Astrocyte (in vitro differentiated cells and primary cell): ENCODE measurements around the gene ABHD17A. TPM values are rescaled to one million over a fixed set of nuclear protein-coding genes. Genes with fewer than 3 reads are reported as not detected.

ENCODE experiments used
- DNase-seq: peaks from one replicate; pipeline ENCODE4 v3.0.0-alpha.2; 2010; ENCODE audit warnings: low read depth
- FAIRE-seq: peaks from 2 replicates; lab custom pipeline; 2011; peaks lifted over from hg19 to GRCh38; lab: Jason Lieb, UNC
- H2AFZ ChIP-seq: 2 replicates; pipeline ENCODE4 v1.6.0; 2012; ENCODE audit warnings: low read depth, low read length, inconsistent platforms
- H3K27ac ChIP-seq: 2 replicates; pipeline ENCODE4 v1.5.1; 2011; ENCODE audit warnings: low read depth, low read length, inconsistent platforms
- H3K27me3 ChIP-seq: 2 replicates; pipeline ENCODE4 v1.6.0; 2011; ENCODE audit warnings: low read length, inconsistent platforms; ENCODE audit not compliant: insufficient read depth
- H3K36me3 ChIP-seq: 2 replicates; pipeline ENCODE4 v1.5.1; 2011; ENCODE audit warnings: low read length, inconsistent platforms; ENCODE audit not compliant: insufficient read depth
- H3K4me1 ChIP-seq: 2 replicates; pipeline ENCODE4 v1.5.1; 2011; ENCODE audit warnings: low read length, inconsistent platforms; ENCODE audit not compliant: insufficient read depth
- H3K4me2 ChIP-seq: 2 replicates; pipeline ENCODE4 v1.6.0; 2012; ENCODE audit warnings: low read length, inconsistent platforms
- H3K4me3 ChIP-seq: 2 replicates; pipeline ENCODE4 v1.5.1; 2011; ENCODE audit warnings: low read depth, mild to moderate bottlenecking, low read length, inconsistent platforms; ENCODE audit not compliant: insufficient read depth
- H3K79me2 ChIP-seq: 2 replicates; pipeline ENCODE4 v1.6.0; 2012; ENCODE audit warnings: mild to moderate bottlenecking, low read length, inconsistent platforms; ENCODE audit not compliant: insufficient read depth
- H3K9ac ChIP-seq: 2 replicates; pipeline ENCODE4 v1.6.0; 2012; ENCODE audit warnings: mild to moderate bottlenecking, low read length, inconsistent platforms
- H3K9me3 ChIP-seq: 2 replicates; pipeline ENCODE4 v1.5.1; 2012; ENCODE audit warnings: low read depth, mild to moderate bottlenecking, low read length, inconsistent platforms; ENCODE audit not compliant: insufficient read depth
- H4K20me1 ChIP-seq: 2 replicates; pipeline ENCODE4 v1.6.0; 2012; ENCODE audit warnings: low read length, inconsistent platforms; ENCODE audit not compliant: insufficient read depth
- H3K27ac Mint-ChIP-seq: one replicate; pipeline ENCODE4 v1.8.0; 2021; ENCODE audit warnings: mild to moderate bottlenecking, mixed read lengths; ENCODE audit not compliant: unreplicated experiment
- H3K27me3 Mint-ChIP-seq: one replicate; pipeline ENCODE4 v1.8.0; 2021; ENCODE audit warnings: low read depth, mixed read lengths; ENCODE audit not compliant: unreplicated experiment
- H3K36me3 Mint-ChIP-seq: one replicate; pipeline ENCODE4 v1.8.0; 2021; ENCODE audit warnings: low read depth, mixed read lengths; ENCODE audit not compliant: unreplicated experiment
- H3K4me1 Mint-ChIP-seq: one replicate; pipeline ENCODE4 v1.8.0; 2021; ENCODE audit warnings: low read depth, mixed read lengths; ENCODE audit not compliant: unreplicated experiment
- H3K4me3 Mint-ChIP-seq: one replicate; pipeline ENCODE4 v1.8.0; 2021; ENCODE audit warnings: mild to moderate bottlenecking, moderate library complexity, mixed read lengths; ENCODE audit not compliant: unreplicated experiment
- H3K9me3 Mint-ChIP-seq: one replicate; pipeline ENCODE4 v1.8.0; 2021; ENCODE audit warnings: mild to moderate bottlenecking, mixed read lengths; ENCODE audit not compliant: unreplicated experiment
- CTCF ChIP-seq: IDR thresholded peaks from 2 replicates; pipeline ENCODE4 v1.5.1; 2011; ENCODE audit warnings: low read depth, mild to moderate bottlenecking, inconsistent platforms, low read length, moderate library complexity; ENCODE audit not compliant: insufficient read depth
- EZH2 ChIP-seq: IDR thresholded peaks from 2 replicates; pipeline ENCODE4 v1.6.1; 2012; ENCODE audit warnings: mild to moderate bottlenecking, low read length, inconsistent platforms; ENCODE audit not compliant: insufficient read depth
- total RNA-seq: library from RNA; stranded (reverse); gene quantifications from 2 replicates; pipeline ENCODE4 v1.2.1, GENCODE V29; 2021

The ABHD17A gene
- total RNA-seq, 1 donor from 2014 or later: 56.7 TPM

- Histone ChIP-seq H4K20me1 (peaks cover 4% of the 10 kb centered on the region), H3K4me1 (no peaks in the 10 kb centered on the region), H2AFZ (no peak overlapping the region), H3K4me2 (no peak overlapping the region), H3K27ac (no peak overlapping the region), H3K36me3 (peaks cover 3% of the 10 kb centered on the region), H3K79me2 (no peaks in the 10 kb centered on the region), H3K9ac (no peak overlapping the region), H3K9me3 (no peaks in the 10 kb centered on the region), H3K27me3 (no peaks in the 10 kb centered on the region), H3K4me3 (no peak overlapping the region)
- H3K4me1 Mint-ChIP-seq: no peaks in the 10 kb centered on the region
- H3K9me3 Mint-ChIP-seq: no peaks in the 10 kb centered on the region
- H3K4me3 Mint-ChIP-seq: no peak overlapping the region
- no peaks in the 10 kb centered on the region for H3K27me3 Mint-ChIP-seq
- peaks cover 2% of the 10 kb centered on the region for H3K36me3 Mint-ChIP-seq
- no peak for DNase-seq
- TF ChIP-seq EZH2 (no peak), CTCF (no peak)
- no peak for FAIRE-seq
- H3K27ac Mint-ChIP-seq: no peak overlapping the region
Measured at GRCh38 chr19:1920644-1921043, 35.3 kb upstream of the ABHD17A start.

GRCh38 chr19:1918975-1919374 lies 33.7 kb upstream of the ABHD17A start:
- H3K27me3 ChIP-seq: no peaks in the 10 kb centered on the region
- H3K36me3 Mint-ChIP-seq: peaks cover 2% of the 10 kb centered on the region
- no peaks in the 10 kb centered on the region for H3K9me3 Mint-ChIP-seq
- no peaks in the 10 kb centered on the region for H3K9me3 ChIP-seq
- H3K27ac Mint-ChIP-seq: no peak overlapping the region
- FAIRE-seq (no peak), DNase-seq (no peak)
- H3K27ac ChIP-seq: no peak overlapping the region
- no peak overlapping the region for H3K4me3 Mint-ChIP-seq
- H3K79me2 ChIP-seq: peaks cover 6% of the 10 kb centered on the region
- H3K36me3 ChIP-seq: peaks cover 3% of the 10 kb centered on the region
- no peak overlapping the region for H3K4me3 ChIP-seq
- H2AFZ ChIP-seq: no peak overlapping the region
- TF ChIP-seq EZH2 (no peak), CTCF (no peak)
- H3K9ac ChIP-seq: no peak overlapping the region
- H3K4me1 ChIP-seq: no peaks in the 10 kb centered on the region
- H3K4me1 Mint-ChIP-seq: no peaks in the 10 kb centered on the region
- H4K20me1 ChIP-seq: peaks cover 19% of the 10 kb centered on the region
- no peaks in the 10 kb centered on the region for H3K27me3 Mint-ChIP-seq
- H3K4me2 ChIP-seq: no peak overlapping the region

DNA sequence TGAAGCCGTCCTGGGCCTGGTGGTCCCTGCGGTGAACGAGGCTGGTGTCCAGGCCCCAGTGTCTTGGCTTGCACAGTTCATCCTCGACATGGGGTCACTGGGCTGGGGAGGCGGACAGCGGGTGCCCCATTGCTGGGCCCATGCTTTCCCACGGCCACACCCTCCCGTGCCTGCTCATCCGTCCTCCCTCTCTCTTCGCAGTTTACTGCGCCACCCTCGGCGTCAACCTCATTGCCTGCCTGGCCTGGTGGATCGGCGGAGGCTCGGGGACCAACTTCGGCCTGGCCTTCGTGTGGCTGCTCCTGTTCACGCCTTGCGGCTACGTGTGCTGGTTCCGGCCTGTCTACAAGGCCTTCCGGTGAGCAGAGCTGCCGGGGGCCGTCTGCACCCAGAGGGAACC lies 32.6 kb upstream of the ABHD17A start:
- Mint-ChIP-seq H3K36me3 (peaks cover 2% of the 10 kb centered on the region), H3K9me3 (no peaks in the 10 kb centered on the region), H3K27ac (no peak overlapping the region), H3K27me3 (no peaks in the 10 kb centered on the region), H3K4me3 (no peak overlapping the region), H3K4me1 (no peaks in the 10 kb centered on the region)
- Histone ChIP-seq H3K4me2 (no peak overlapping the region), H3K4me1 (no peaks in the 10 kb centered on the region), H3K9ac (no peak overlapping the region), H2AFZ (no peak overlapping the region), H3K79me2 (peaks cover 16% of the 10 kb centered on the region), H3K4me3 (no peak overlapping the region), H3K36me3 (peaks cover 3% of the 10 kb centered on the region), H4K20me1 (peaks cover 28% of the 10 kb centered on the region), H3K9me3 (no peaks in the 10 kb centered on the region), H3K27ac (no peak overlapping the region), H3K27me3 (no peaks in the 10 kb centered on the region)
- TF ChIP-seq CTCF: no peak
- TF ChIP-seq EZH2: no peak
- DNase-seq: no peak
- no peak for FAIRE-seq
